HepG2 (cell line): ENCODE results near the gene ARAP1. TPM values are rescaled to one million over a fixed set of nuclear protein-coding genes. Genes with fewer than 3 reads are reported as not detected.

Experiments used
- AGO1 ChIP-seq: fragments of 200-400 bp; formaldehyde crosslinking; IDR thresholded peaks from 2 replicates; pipeline ENCODE4 v1.6.1; 2017; ENCODE audit warnings: mild to moderate bottlenecking, low read depth, low read length, moderate library complexity; ENCODE audit not compliant: poor library complexity, severe bottlenecking
- BCLAF1 ChIP-seq: fragments of 450-650 bp; IDR thresholded peaks from 2 replicates; pipeline ENCODE4 v1.6.1; 2017; ENCODE audit warnings: mild to moderate bottlenecking
- BRCA1 ChIP-seq: sonication (generic); formaldehyde crosslinking; IDR thresholded peaks from 2 replicates; pipeline ENCODE4 v1.4.0; 2020; ENCODE audit warnings: missing genetic modification reagents
- PHF20 ChIP-seq: sonication (generic); formaldehyde crosslinking; IDR thresholded peaks from 2 replicates; pipeline ENCODE4 v1.5.0; 2020; ENCODE audit warnings: mild to moderate bottlenecking, missing genetic modification reagents
- PHF8 ChIP-seq: sonication (generic); formaldehyde crosslinking; IDR thresholded peaks from 2 replicates; pipeline ENCODE4 v1.5.0; 2020; ENCODE audit warnings: missing genetic modification reagents
- POGZ ChIP-seq: sonication (generic); formaldehyde crosslinking; IDR thresholded peaks from 2 replicates; pipeline ENCODE4 v1.4.0; 2020; ENCODE audit warnings: mild to moderate bottlenecking, missing genetic modification reagents
- POLR2A ChIP-seq, 2 experiments: IDR thresholded peaks; 2 replicates each; pipeline ENCODE4 v1.6.1; 2011; ENCODE audit warnings: low read depth in 2 of 2, low read length in 2 of 2, mild to moderate bottlenecking in 1 of 2, moderate library complexity in 1 of 2; ENCODE audit not compliant: insufficient read depth in 1 of 2
- PRMT3 ChIP-seq: sonication (generic); formaldehyde crosslinking; IDR thresholded peaks from 2 replicates; pipeline ENCODE4 v1.8.1; 2022; ENCODE audit warnings: low read depth, mild to moderate bottlenecking, moderate library complexity, missing genetic modification reagents, borderline replicate concordance
- SCMH1 ChIP-seq: sonication (generic); formaldehyde crosslinking; IDR thresholded peaks from 2 replicates; pipeline ENCODE4 v1.9.0; 2021; ENCODE audit warnings: missing genetic modification reagents, mild to moderate bottlenecking, borderline replicate concordance
- SMARCC2 ChIP-seq: fragments of 450-650 bp; IDR thresholded peaks from 2 replicates; pipeline ENCODE4 v1.6.1; 2017; ENCODE audit warnings: antibody characterized with exemption, mild to moderate bottlenecking
- TMF1 ChIP-seq: sonication (generic); formaldehyde crosslinking; IDR thresholded peaks from 2 replicates; pipeline ENCODE4 v1.8.1; 2022; ENCODE audit warnings: low read depth, missing genetic modification reagents
- XBP1 ChIP-seq: sonication (generic); formaldehyde crosslinking; IDR thresholded peaks from 2 replicates; pipeline ENCODE4 v1.5.0; 2020; ENCODE audit warnings: missing genetic modification reagents
- ZBTB8A ChIP-seq: sonication (generic); formaldehyde crosslinking; IDR thresholded peaks from 2 replicates; pipeline ENCODE4 v1.4.0; 2020; ENCODE audit warnings: mild to moderate bottlenecking, low read depth, missing genetic modification reagents, borderline replicate concordance
- ZNF318 ChIP-seq: sonication (generic); formaldehyde crosslinking; IDR thresholded peaks from 2 replicates; pipeline ENCODE4 v1.4.0; 2020; ENCODE audit warnings: mild to moderate bottlenecking, missing genetic modification reagents
- ZSCAN21 ChIP-seq: sonication (generic); formaldehyde crosslinking; IDR thresholded peaks from 2 replicates; pipeline ENCODE4 v1.8.0; 2022; ENCODE audit warnings: mild to moderate bottlenecking, missing genetic modification reagents, moderate library complexity, borderline replicate concordance
- polyA plus RNA-seq, 8 experiments: library from polyadenylated mRNA; depleted of rRNA in 3 of 8; stranded (reverse) in 7 of 8; unstranded in 1 of 8; fragments of >200 nt; fragmentation: Illumina TruSeq in 4 of 8; extraction: Trizol in 4 of 8; gene quantifications; 2 replicates each; pipeline versions ENCODE4 v1.2.1 to v1.2.3, GENCODE V29; 2011 to 2016; ENCODE audit warnings: low read depth in 4 of 8, missing spikeins in 1 of 8, mixed read lengths in 1 of 8; ENCODE audit not compliant: insufficient read depth in 1 of 8
- total RNA-seq, 5 experiments: library from RNA; depleted of rRNA; stranded (reverse); fragments of >200 nt; fragmentation: Illumina TruSeq; extraction: Trizol; gene quantifications; 2 replicates each; pipeline ENCODE4 v1.2.3, GENCODE V29; 2016; ENCODE audit warnings: low read depth in 1 of 5
- TF ChIP-seq, protein P1 (sequence below): sonication (generic); formaldehyde crosslinking; IDR thresholded peaks from 2 replicates; pipeline ENCODE4 v1.5.0; 2020; ENCODE audit warnings: missing genetic modification reagents

The ARAP1 gene
- total and polyA plus RNA-seq, 2 of the 13 experiments (the other 11 are each of a cell fraction or from before 2014, with no cell fraction given), result 43.2 to 55.5 TPM

DNA sequence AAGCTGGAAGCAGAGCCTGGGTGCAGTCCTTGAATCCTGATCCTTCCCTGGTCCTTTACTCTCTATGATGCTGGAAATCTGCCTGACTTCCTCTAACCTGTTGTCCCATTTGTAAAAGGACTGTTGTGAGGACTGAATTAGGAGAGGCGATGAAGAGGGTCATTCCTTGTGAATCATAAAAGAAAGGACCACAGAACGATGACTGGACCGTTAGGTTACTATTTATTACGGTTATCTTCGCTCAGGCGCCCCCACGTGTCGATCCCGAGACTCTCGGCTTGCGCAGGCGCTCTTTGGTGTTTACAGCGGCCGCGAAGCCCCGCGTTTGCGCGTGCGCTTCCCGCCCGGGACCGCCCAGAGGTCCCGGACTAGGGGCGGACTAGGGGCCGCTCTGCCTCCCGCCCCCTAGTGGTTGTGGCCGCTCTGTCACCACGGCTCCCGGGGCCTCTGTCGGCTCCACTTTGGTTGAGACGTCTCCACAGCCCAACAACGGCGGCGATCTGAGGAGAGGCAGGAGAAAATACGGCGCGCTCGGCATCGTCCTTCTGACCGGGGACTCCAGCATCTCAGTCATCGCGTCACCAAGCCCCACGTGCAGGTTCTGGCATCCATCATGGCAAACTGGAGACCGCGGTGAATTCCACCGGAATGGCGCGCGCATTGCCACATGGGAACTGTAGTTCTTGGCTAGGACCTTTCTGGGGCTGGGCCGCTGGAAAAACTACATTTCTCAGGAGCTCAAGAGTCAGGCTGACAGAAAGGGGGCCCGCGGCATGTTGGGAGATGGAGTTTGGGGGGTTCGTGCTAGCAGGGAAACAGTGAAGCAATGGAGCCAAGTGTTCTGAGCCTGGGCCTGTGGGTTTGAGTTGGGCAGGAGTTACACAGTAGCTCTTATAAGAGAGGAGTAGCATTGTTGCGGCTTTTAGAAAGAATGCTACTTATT, 41.5 kb upstream of the ARAP1 start, which contains the start of gene STARD10 (continued):
- TF ChIP-seq, protein P1, sequence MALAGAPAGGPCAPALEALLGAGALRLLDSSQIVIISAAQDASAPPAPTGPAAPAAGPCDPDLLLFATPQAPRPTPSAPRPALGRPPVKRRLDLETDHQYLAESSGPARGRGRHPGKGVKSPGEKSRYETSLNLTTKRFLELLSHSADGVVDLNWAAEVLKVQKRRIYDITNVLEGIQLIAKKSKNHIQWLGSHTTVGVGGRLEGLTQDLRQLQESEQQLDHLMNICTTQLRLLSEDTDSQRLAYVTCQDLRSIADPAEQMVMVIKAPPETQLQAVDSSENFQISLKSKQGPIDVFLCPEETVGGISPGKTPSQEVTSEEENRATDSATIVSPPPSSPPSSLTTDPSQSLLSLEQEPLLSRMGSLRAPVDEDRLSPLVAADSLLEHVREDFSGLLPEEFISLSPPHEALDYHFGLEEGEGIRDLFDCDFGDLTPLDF (CRISPR knock-in tag), result peak; percentile 78
- TF ChIP-seq PHF8, result peak; percentile 74
- 0 out of 2 replicates have a peak, but pooled peaks have one; percentile 36 for TF ChIP-seq POGZ (CRISPR knock-in tag)
- TF ChIP-seq BRCA1 (CRISPR knock-in tag), result peak; percentile 57; the same call in 1 of the 2 replicates
- TF ChIP-seq BCLAF1, result no peak
- no peak for TF ChIP-seq TMF1 (CRISPR knock-in tag)
- no peak for TF ChIP-seq ZBTB8A (CRISPR knock-in tag)
- no peak for TF ChIP-seq XBP1 (CRISPR knock-in tag)
- TF ChIP-seq SMARCC2, result no peak
- peak; percentile 27; the same call in 1 of the 2 replicates for TF ChIP-seq ZNF318 (CRISPR knock-in tag)
- TF ChIP-seq ZSCAN21, result no peak
- no peak for TF ChIP-seq SCMH1 (CRISPR knock-in tag)
- TF ChIP-seq PRMT3 (CRISPR knock-in tag), result no peak
- peak; percentile 69 for TF ChIP-seq PHF20 (CRISPR knock-in tag)
- peak; percentile 86 for TF ChIP-seq AGO1
- TF ChIP-seq POLR2A (IDR thresholded peaks at IDR 0.05; ENCODE audit: insufficient read depth in 1 of 2, low read depth in 2 of 2, low read length in 2 of 2), result peak in 1 of 2 experiments; percentile 31; a peak in 1 of 4 replicates
